ENCODE measurements around the gene RAD51B. TPM values are rescaled to one million over a fixed set of nuclear protein-coding genes. Genes with fewer than 3 reads are reported as not detected.

RAD51B gene
- total RNA-seq, 1 experiment from 2014 or later: 20.0 TPM

DNA sequence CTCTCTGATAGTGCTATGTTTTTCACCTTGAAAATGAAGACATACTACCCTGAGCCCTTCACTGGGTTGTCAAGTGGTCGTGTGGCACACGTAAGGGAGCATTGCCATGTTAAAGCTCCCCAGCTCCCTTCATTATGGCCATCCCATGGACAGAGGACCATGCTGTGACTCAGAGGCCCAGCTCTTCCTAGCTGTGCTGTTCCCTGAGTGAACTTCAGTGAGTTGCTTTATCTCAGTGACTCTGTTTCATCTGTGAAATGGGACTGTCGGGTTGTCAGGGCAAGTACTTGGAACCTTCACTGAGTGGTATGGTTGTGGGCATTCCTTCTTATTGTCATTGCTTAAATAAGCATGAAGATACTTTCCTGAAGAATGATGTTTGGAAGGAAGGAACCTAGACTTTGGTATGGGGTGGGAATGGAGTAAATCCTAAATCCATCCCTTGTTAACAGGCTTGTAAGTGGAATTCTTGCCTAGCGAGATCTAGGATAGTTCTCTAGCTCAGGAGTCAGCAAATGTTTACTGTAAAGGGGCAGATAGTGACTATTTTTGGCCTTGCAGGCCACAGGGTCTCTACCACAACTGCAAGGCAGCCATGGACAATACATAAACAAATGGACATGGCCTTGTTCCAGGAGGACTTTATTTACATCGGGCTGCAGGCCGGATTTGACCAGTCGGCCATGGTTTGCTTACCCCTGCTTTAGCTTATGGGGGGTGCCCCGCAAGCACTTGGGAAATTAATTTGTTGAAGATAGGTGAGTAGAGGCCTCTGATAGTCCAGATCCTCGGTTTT is 689.8 kb downstream of the RAD51B start (continued):
- TF ChIP-seq POLR2AphosphoS5 (IDR thresholded peaks at IDR 0.05; ENCODE audit: low read depth, low read length) (no peak), ZFX (IDR thresholded peaks at IDR 0.05) (no peak), SRF (IDR thresholded peaks at IDR 0.05; ENCODE audit: low read depth) (no peak), EGR1 (IDR thresholded peaks at IDR 0.05; ENCODE audit: low read depth) (no peak), CBX3 (IDR thresholded peaks at IDR 0.05; ENCODE audit: low read depth) (no peak)
- TF ChIP-seq, protein P1, sequence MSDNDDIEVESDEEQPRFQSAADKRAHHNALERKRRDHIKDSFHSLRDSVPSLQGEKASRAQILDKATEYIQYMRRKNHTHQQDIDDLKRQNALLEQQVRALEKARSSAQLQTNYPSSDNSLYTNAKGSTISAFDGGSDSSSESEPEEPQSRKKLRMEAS (IDR thresholded peaks at IDR 0.05): no peak
- TF ChIP-seq, protein P2, sequence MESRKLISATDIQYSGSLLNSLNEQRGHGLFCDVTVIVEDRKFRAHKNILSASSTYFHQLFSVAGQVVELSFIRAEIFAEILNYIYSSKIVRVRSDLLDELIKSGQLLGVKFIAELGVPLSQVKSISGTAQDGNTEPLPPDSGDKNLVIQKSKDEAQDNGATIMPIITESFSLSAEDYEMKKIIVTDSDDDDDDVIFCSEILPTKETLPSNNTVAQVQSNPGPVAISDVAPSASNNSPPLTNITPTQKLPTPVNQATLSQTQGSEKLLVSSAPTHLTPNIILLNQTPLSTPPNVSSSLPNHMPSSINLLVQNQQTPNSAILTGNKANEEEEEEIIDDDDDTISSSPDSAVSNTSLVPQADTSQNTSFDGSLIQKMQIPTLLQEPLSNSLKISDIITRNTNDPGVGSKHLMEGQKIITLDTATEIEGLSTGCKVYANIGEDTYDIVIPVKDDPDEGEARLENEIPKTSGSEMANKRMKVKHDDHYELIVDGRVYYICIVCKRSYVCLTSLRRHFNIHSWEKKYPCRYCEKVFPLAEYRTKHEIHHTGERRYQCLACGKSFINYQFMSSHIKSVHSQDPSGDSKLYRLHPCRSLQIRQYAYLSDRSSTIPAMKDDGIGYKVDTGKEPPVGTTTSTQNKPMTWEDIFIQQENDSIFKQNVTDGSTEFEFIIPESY (IDR thresholded peaks at IDR 0.05; ENCODE audit: extremely low read depth, insufficient replicate concordance, low read length): no peak

DNA sequence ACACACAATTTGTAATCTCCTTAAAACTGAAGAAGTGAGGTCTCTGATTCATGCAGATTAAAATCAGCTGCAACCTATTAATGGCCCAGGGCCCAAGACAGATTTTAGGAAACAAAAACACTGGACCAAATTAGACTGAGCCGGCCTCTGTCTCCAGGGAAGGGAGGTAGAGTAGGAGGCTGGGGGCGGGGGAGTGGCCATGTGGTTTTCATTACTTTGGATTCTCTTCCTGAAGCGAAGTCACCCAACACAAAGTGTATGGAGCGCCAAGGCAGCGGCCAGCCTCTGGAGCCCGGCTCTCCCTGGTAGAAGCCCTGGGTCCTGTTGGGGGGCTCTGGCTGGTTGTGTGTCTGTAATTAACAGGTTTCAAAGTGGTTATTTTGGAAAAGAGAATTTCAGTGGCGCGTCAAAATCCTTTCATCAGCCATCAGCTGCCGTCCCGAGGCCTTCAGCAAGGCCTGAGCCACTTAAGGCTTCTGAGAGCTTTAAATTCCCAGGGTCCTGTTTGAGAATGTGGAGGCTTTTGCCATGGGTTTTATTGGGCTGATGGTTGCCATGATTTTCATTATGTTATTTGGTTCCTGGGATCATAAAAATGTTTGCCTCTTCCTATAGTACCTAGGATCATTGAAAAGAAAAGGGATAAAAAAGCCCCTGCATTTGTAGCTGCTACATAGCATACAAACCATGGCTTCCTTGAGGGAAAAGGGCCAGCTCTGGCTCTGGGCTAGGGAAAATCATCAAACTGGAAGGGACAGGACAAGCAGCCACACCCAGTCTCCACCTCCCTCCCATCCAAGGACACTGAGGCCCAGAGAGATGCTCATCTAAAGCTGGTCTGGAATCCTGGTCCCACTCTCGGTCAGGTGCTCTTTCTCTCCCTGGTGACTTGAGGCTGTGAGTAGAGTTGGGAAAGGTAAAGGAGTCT is 690.9 kb downstream of the RAD51B start:
- H3K9me3 ChIP-seq (ENCODE audit: control insufficient read depth in 1 of 2, insufficient read depth in 1 of 2, low read depth in 1 of 2, low read length in 2 of 2): no peaks in the 10 kb centered on the region
- ATAC-seq (peak; percentile 30; the same call in 1 of the 2 replicates), DNase-seq (ENCODE audit: low read depth, low spot score) (no peak)
- CTCF ChIA-PET: no interaction called here
- H2AFZ ChIP-seq (ENCODE audit: low read depth, low read length, poor library complexity, severe bottlenecking): no peak overlapping the region
- no peaks in the 10 kb centered on the region for H3K36me3 ChIP-seq (ENCODE audit: control insufficient read depth in 1 of 2, insufficient read depth in 2 of 2, low read length in 2 of 2)
- no peak overlapping the region for H3K4me2 ChIP-seq (ENCODE audit: low read length)
- H4K20me1 ChIP-seq (ENCODE audit: insufficient read depth): no peaks in the 10 kb centered on the region
- RAD21 ChIA-PET (ENCODE audit: low non-redundant PET in 1 of 2, low total read pairs in 2 of 2, uncharacterized antibody in 2 of 2, unreplicated experiment in 2 of 2): no interaction called here
- POLR2A ChIA-PET: no interaction called here
- no peaks in the 10 kb centered on the region for H3K9me2 ChIP-seq (ENCODE audit: insufficient read depth)
- intact Hi-C loops (cut with micrococcal nuclease): no loop called here
- BruUV-seq (replicated peaks): no TSS peak
- H3K4me1 ChIP-seq (ENCODE audit: control insufficient read depth in 1 of 2, insufficient read depth in 2 of 2, low read length in 2 of 2): peaks cover 43 to 53% of the 10 kb centered on the region in 2 experiments
- no peak overlapping the region for H3K27ac ChIP-seq (ENCODE audit: low read depth, low read length)
- no peak overlapping the region for H3K4me3 ChIP-seq (replicated peaks in 1 of 2; ENCODE audit: low read depth in 1 of 2, low read length in 2 of 2)
- H3K27me3 ChIP-seq (ENCODE audit: insufficient read depth, low read length): no peaks in the 10 kb centered on the region
- H3K79me2 ChIP-seq (ENCODE audit: insufficient read depth, low read length): no peaks in the 10 kb centered on the region
- no peak for TF ChIP-seq SP1 (IDR thresholded peaks at IDR 0.05; ENCODE audit: low read depth)
- no peak for TF ChIP-seq ZNF274 (IDR thresholded peaks at IDR 0.05; ENCODE audit: low read depth, low read length)
- no peak for TF ChIP-seq CBX3 (IDR thresholded peaks at IDR 0.05; ENCODE audit: low read depth)
- no peak for TF ChIP-seq JUND (IDR thresholded peaks at IDR 0.05)
- TF ChIP-seq TCF7L2 (IDR thresholded peaks at IDR 0.05; ENCODE audit: borderline replicate concordance, extremely low read depth, insufficient read depth, insufficient read length): no peak
- TF ChIP-seq, protein P1 (IDR thresholded peaks at IDR 0.05): no peak
- TF ChIP-seq EZH2 (IDR thresholded peaks at IDR 0.05): no peak
- TF ChIP-seq CEBPB (IDR thresholded peaks at IDR 0.05; ENCODE audit: low read depth): no peak
- TF ChIP-seq ELF1 (IDR thresholded peaks at IDR 0.05; ENCODE audit: borderline replicate concordance, low read depth): no peak
- no peak for TF ChIP-seq EGR1 (IDR thresholded peaks at IDR 0.05; ENCODE audit: low read depth)
- no peak for TF ChIP-seq RAD21 (IDR thresholded peaks at IDR 0.05; ENCODE audit: low read depth)
- no peak for TF ChIP-seq SRF (IDR thresholded peaks at IDR 0.05; ENCODE audit: low read depth)
- no peak for TF ChIP-seq YY1 (IDR thresholded peaks at IDR 0.05; ENCODE audit: extremely low read depth, insufficient replicate concordance, low read depth, low read length)
- TF ChIP-seq, protein P3, sequence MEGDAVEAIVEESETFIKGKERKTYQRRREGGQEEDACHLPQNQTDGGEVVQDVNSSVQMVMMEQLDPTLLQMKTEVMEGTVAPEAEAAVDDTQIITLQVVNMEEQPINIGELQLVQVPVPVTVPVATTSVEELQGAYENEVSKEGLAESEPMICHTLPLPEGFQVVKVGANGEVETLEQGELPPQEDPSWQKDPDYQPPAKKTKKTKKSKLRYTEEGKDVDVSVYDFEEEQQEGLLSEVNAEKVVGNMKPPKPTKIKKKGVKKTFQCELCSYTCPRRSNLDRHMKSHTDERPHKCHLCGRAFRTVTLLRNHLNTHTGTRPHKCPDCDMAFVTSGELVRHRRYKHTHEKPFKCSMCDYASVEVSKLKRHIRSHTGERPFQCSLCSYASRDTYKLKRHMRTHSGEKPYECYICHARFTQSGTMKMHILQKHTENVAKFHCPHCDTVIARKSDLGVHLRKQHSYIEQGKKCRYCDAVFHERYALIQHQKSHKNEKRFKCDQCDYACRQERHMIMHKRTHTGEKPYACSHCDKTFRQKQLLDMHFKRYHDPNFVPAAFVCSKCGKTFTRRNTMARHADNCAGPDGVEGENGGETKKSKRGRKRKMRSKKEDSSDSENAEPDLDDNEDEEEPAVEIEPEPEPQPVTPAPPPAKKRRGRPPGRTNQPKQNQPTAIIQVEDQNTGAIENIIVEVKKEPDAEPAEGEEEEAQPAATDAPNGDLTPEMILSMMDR (IDR thresholded peaks at IDR 0.05 in 2 of 3, conservative IDR thresholded peaks at IDR 0.05 in 1 of 3; ENCODE audit: borderline replicate concordance in 1 of 3, insufficient read depth in 1 of 3, low read depth in 2 of 3, low read length in 2 of 3): no peak
- TF ChIP-seq POLR2AphosphoS5 (IDR thresholded peaks at IDR 0.05; ENCODE audit: low read depth, low read length): no peak
- TF ChIP-seq SIN3A (IDR thresholded peaks at IDR 0.05; ENCODE audit: low read depth): no peak
- no peak overlapping the region for H3K9ac ChIP-seq (ENCODE audit: low read length)

All from HCT116 (cell line).